Hematopoietic multipotent progenitor cell treated with erythropoietin and hydrocortisone succinate and interleukin-3 and kit ligand, for 15 days (in vitro differentiated cells): ENCODE measurements around the gene FHOD3.
"Not testable (repeated sequence)": the region's sequence is repeated elsewhere in the genome, so short reads cannot be mapped to it uniquely, and the experiment has no call there.

Experiments
- DNase-seq: peaks from one replicate; pipeline ENCODE4 v3.0.0-alpha.2; 2015; ENCODE audit warnings: low spot score

Gene FHOD3

DNA sequence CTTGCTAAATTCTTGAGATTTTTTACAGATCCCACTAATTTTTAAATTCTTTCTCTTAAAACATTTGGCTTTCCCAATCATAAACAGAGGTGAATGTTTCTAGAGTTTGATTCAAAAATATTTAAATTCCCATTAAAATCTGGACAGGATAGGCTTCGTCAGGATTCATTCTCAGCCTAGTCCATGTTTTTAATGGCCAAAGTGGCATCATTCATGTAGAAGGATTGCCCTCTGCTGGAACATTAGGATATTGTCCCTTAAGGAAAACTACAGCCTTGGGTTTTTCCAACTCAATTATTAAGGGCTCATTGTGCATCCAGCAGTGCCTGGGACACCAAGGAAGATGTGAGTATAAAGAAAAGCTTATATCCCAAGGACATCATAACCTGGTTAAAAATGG is 459.6 kb downstream of the FHOD3 start:
- peak; percentile 63 for DNase-seq

DNA sequence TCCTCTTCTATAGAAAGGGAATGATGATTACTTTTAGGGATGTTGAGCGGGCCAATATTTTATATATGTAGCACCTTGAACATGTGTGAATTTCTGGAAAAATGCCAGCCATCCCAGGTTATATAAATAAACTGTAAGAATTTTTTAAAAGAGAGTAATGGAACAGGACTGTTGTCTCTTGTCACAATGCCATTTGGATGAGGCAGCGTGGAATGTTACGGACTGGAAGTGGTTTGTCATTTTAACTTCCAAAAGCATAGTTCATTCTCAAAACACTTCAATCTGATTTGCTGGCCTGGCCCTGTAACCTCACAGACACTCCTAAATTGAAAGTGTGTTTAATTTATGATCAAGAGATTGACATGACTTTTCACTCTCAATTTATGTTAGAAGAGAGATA is 460.5 kb downstream of the FHOD3 start:
- no peak for DNase-seq

DNA sequence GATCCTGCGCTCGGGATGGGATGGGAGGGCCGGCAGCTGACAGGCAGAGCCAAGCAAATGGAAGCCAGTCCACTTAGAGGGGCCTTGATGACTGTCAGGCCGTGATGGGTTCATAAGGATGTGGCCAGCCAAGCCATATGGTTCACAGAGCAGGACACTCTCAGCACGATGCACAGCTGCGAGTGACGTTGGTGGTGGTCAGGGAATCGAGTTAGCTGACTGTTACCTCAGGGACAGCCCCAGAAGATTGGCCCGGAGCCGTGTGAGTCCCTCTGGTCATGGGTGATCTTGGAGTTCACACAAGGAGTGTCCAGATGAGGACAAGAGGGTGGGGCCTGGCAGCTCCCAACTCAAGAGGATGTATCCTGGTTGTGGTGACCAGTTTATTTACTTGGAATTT is 461.1 kb downstream of the FHOD3 start:
- no peak for DNase-seq

DNA sequence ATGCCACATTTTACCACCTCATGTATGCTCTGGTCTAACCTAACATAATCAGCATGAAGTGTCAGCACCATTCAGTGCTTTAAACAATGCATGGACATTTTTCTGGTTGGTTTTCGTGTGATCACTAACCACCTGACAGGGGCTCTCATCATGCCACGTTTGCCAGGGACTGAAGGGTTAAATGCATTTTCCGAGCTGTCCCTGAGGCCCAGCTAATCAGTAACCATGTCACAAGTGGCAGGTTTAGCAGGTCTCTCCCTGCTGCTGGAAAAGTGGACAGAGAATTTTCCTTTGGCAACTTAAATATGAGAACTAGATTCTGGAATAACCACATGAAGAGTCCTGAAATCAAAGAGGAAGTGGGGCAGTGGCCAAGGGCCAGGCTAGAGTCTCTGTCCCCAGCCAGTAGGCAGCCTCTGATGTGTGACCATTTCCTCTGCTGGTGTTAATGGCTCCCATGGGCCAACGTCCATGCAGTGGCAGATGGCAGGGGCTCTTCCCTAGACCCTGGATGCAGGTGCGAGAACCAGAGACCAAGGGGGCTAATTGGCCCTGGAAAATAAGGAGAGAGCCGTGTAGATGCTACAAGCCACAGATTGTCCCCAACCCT is 461.8 kb downstream of the FHOD3 start:
- DNase-seq = no peak

DNA sequence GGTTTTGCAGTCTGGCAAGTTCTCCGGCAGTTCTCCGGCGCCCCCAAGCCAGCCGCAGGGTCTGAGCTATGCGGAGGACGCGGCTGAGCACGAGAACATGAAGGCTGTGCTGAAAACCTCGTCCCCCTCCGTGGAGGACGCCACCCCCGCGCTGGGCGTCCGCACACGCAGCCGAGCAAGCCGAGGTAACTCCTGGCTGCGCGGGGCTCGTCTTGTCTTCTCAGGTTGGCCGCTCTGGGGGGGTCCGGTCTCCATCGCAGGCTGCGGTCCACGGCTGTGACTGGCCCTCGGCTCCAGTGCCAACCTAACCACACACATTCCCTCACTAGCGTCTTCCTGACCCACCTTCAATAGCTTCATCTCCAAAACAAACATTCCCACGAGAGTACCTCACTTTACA is 463.1 kb downstream of the FHOD3 start:
- DNase-seq = no peak

DNA sequence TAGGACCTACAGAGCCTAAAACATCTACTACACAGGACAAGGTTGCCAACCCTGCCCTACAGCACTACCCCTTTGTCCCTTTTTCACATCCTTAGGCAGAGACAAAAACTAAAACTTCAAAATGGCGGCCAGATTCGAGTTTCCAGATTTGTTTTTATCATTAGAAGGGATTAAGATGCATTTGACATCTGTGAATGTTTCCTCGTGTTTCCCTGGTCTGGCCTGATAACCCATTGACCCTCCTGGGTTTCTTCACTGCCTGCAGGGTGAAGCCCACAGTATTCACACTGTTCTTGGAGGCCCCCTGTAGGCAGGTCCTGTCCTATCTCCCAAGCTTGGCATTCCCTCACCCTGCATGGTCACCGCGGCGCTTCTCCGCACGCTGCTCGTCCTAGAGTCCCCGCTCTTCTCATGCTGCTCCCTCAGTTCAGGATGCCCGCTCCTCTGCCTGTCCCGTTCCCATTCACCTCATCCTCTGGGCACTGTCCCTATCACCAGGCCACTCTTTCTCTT is 463.7 kb downstream of the FHOD3 start:
- no peak for DNase-seq

DNA sequence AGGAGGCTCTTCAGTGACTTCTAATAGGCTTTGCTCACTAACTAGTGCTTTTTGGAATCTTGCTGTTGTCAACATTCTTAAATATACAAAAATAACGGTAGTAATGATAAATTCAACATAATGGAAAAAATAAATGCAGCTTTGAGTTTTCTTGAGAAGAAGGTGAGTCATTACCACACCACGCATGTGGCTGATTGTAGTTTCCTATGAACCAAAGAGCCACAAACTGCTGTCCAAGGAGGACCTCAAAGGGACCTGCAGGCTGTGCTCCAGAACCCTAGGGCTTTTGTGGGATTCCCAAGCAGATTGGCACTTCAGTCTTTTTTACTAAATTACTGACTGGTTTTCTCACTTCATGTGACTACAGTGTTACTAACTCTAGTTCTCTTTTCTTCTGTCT is 464.6 kb downstream of the FHOD3 start:
- no peak for DNase-seq

DNA sequence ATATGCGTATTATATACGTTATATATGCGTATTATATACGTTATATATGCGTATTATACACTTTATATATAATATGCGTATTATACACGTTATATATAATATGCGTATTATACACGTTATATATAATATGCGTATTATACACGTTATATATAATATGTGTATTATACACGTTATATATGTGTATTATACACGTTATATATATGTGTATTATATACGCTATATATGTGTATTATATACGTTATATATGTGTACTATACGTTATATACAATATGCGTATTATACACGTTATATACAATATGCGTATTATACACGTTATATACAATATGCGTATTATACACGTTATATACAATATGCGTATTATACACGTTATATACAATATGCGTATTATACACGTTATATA is 465.5 kb downstream of the FHOD3 start:
- not testable (repeated sequence) for DNase-seq

DNA sequence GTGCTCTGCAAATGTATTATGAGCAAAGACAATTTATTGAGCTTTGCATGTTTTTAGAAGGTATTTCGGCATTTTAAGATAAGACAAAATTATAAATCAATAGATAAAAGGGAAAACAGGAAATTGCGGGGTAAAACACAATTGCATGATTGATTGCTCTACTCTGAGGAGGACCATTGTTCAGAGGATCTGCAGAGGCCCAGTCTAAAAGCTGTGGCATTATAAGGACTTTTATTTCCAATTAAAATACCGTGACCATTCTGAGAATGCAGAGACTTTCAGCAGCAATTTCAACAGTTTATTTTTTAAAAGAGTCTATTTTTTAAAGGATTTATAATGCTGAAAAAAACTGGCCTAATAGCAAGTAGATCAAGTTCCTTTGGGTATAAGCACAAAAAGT is 469.3 kb downstream of the FHOD3 start:
- no peak for DNase-seq

DNA sequence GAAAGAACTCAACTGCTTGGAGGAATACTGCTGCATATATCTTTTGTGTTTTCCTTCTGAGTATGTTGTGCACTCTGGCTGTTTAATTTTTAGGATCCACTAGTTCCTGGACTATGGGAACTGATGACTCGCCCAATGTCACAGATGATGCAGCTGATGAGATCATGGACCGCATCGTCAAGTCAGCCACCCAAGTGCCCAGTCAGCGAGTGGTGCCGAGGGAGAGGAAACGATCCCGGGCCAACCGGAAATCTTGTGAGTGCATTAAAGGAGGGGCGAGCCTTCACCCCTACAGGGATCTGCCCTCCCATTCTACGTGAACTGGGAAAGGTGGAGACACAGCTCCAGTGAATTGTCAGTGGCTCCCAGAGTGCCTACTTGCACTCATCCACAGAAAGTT is 471.7 kb downstream of the FHOD3 start:
- DNase-seq = no peak

DNA sequence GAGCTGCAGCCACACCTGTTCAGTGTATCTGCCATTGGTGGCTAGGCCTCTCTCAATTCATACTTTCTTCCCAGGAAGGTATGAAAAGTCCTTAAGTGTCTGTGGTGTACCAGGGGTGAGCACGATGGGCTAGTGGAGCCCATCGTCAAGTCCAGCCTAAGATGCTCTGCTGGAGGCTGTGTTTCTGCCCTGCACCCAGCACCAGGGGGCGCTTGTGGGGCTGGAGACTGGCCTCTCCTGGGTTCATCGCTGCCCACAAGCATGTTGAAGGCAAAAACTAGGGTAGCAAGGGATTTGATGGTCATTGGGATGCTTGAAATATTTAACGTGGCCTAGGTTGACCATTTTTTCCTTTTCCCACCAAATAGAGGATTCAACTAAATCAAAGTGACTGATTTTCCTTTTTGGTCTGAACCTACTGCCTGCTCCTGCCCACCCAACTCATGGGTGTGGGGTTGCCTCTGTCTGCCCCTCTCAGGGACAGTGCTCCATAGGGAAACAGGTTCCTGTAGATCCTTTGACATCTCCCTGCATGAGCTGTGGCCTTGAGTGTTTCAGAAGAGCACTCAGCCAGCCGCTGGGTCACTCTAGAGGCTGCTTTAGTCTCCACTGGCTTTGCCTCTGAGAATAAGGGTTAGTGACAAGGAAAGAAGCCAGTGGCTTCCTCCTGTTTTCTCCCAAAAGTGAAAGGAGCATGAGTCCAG is 472.2 kb downstream of the FHOD3 start:
- peak; percentile 55 for DNase-seq

DNA sequence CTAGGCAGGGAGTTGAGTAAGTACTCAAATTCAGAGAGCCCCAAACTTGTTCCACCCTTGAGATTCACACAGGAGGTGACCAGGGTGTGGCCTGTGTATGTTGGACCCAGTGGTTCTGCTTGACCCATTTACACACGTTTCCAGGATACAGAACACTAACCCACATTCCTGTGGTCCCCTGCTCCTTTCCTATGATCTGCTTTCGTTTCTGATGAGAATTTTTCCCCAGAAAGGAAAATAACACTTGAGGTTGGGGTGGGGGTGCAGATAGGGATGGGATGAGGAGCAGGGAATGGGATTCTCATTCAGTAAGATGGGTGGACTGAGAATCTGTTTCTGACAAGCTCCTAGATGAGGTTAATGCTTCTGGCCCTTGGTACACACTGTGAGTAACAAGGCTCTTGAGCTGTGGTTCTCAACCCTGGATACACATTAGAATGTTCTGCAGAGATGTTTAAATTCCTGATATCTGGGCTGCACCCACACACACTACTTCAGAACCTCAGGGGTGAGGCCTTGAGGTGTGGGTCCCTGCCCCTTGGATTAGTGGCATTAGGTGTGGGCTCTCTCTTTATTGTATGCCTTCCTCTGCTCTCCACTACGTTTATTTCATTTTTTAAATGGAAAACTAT is 472.9 kb downstream of the FHOD3 start:
- DNase-seq = no peak

DNA sequence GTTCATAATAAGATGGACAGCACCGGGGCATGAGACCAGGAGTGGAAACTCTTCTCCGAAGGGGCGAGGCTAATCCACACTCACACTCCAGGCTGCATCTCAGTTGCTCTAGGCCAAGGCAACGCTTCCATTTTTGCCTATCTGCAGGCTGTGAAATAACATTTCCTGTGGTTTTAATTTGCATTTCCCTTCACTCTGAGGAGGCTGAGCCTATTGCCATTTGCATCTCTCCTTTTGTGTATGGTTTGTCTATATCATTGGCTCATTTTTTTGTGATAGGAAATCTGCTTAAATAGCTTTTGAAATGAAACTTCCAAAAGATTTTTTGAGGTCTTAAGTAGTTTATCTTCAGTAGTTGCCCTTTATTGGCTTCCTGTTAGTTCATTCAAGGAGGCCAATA is 473.7 kb downstream of the FHOD3 start:
- DNase-seq = no peak

DNA sequence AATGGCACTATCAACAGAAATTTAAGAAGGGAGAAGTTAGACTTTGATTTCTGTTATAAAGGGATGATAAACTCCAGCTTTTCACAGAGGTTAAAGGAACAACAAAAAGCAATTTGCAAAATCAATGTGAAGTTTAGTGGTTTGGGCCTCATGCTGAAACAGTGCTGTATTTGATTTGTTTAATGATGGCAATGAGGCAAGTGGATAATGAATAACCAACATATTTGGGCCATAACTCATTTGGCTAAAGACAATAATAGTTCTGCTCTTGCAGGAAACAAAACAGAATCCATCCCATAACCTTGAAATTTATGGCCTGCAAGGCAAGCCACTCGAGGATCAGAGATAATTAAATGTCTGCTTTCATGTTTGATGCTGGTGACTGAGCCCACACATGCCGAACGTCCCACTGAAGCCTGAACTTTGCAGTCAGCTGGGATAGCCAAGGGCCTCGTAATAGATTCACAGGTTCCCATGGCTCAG is 474.8 kb downstream of the FHOD3 start:
- no peak for DNase-seq

DNA sequence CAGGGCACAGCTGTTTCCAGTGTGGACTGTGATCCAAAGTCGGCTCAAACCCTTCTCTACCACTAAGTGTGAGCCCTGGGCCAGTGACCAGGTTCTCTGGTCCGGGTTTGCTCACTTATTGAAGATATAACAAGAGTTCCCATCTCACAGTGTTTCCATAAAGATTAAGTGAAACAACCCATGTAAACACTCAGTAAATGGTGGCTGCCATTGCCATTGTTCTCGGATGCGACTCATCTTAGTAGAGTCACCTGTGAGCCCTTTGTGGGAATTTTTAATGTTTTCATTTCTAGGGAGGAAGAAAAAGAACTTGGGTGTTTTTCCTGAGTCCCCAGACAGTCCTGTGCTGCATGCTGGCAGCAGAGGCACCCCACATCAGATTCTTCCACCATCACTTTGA is 477.9 kb downstream of the FHOD3 start:
- DNase-seq = no peak

DNA sequence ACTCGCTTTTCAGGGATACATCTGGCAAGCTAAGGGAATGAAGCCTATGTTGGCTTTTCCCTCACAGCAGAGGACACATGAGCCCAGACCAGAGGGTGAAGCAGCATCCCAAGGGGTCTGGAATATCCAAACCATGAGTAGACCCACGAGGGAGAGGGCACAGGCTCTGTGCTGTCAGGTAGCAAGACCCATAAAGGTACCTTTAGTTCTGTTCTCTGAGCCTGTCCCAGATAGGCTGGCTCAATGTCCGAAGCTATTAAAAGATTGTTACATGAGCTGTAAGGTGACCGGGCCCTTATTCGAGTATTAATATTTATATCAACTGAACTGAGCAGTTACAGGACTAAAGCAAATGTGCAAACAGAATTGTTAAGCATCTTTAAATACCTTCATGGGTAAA is 479.1 kb downstream of the FHOD3 start:
- no peak for DNase-seq

DNA sequence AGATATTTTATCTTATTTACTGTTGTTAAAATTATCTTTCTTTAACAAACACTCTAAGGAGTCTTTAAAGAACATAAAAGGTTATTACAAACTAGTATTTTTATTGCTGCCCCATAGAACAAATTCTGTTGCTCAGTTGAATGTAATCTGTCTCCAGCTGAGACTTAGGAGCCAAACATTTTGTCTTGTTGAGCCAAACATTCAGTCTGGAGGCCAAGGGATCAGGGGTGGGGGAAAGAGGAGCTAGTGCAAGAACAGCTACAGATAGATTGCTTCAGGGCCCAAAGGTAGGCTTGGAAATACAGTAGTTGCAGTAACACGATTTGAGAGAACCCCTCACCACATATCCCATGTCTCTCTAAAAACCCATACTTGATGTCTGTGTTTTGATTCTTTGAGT is 480.1 kb downstream of the FHOD3 start:
- no peak for DNase-seq

DNA sequence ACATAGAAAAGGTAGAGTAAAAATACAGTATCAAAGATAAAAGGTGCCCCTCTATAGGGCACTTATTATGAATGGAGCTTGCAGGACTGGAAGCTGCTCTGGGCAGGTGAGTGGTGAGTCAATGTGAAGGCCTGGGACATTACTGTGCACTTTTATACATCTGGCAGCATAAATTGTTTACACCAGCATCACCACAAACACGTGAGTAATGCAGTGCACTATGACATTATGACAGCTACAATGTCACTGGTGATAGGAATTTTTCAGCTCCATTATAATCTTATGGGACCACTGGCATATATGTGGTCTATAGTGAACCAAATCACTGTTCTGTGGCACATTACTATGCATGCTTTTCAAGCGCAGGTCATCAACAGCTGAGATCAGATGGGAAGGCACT is 483.2 kb downstream of the FHOD3 start:
- DNase-seq = no peak

DNA sequence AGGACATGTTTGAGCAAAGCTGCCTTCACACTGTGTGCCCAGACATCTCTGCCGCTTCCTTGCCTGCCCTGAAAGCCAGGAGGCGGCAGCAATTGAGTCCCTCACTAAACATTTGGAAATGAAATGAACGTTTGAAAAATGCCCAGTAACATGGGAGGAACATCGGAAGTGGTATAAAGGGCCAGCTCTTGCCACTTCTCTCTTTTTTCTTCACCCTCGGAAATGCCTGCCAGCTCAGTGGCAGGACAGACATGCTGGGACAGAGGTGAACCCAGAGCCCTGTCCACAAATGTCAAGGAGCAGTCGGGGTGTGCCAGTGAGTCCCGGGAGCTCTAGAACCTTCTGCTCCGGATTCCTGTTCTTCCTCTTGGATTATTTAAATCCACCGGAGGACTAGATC is 485.2 kb downstream of the FHOD3 start:
- no peak for DNase-seq

DNA sequence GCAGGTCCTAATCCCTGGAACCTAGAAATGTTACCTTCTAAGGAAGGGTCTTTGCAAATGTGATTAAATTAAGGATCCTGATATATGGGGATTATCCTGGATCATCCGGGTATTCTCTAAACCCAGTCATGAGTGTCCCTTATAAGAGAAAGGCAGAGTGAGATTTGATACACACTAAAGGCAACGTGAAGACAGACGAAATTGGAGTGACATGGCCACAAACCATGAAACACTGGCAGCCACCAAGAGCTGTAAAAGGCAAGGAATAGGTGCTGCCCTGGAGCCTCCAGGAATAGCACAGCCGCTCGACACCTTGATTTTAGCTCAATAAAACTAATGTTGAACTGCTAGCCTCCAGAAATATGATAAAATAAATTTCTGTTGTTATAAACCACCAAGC is 486.3 kb downstream of the FHOD3 start:
- DNase-seq = no peak

DNA sequence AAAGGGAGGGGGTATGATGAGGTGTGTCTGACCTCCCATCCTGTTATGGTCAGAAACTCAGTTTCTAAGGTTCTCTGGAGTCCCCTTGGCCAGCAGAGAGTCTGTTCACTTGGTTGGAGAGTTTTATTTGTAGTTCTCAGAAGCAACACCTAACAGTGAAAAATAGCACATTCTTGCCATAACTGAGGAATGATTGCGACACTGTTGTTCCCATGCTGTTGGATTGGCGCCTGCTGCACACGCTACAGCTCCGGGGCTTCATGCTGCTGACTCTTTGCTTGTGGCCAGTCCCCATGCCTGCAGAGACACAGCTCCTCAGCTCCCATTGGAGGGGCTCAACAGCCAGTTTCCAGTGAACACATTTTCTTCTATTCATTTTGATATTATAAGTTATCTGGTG is 489.2 kb downstream of the FHOD3 start:
- no peak for DNase-seq

DNA sequence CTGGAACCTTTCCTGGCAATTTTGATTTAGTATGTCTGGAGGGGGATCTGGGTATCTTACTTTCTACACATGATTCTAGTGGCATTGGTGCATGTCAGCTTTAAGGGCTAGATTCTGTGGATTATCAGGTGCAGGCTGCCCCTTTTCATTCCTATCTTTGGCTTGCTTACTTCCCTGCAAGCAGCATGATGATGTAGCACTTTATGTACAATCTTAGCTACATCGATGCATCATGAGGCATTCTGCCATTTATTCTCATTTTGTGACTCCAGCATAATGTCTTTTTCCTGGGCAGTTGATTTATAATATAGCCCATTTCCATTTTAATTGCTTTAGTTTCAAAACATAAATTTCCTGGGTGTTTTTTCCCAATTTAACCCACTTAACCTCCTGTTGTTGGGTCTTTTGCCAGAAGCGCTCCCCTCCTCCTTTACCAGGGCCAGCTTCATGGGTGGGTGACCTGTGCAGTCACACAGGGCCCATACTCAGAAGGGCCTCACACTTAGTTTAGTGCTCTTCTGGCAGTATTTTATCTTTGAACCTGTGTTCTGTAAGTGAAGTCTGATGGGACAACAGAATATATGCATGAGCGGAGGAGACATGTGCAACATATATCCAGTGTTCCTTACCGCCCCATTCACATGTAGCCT is 495.2 kb downstream of the FHOD3 start:
- DNase-seq = no peak
